HG02571 (cell line): ENCODE data around the gene LGR6.
"Not testable (repeated sequence)": the region's sequence is repeated elsewhere in the genome, so short reads cannot be mapped to it uniquely, and the experiment has no call there.

Source experiments
- ATAC-seq: cut with Tn5 transposase; IDR thresholded peaks from one replicate; pipeline ENCODE4 v1.9.1; 2021; ENCODE audit warnings: mild to moderate bottlenecking, moderate library complexity; ENCODE audit not compliant: unreplicated experiment

LGR6 gene, protein sequence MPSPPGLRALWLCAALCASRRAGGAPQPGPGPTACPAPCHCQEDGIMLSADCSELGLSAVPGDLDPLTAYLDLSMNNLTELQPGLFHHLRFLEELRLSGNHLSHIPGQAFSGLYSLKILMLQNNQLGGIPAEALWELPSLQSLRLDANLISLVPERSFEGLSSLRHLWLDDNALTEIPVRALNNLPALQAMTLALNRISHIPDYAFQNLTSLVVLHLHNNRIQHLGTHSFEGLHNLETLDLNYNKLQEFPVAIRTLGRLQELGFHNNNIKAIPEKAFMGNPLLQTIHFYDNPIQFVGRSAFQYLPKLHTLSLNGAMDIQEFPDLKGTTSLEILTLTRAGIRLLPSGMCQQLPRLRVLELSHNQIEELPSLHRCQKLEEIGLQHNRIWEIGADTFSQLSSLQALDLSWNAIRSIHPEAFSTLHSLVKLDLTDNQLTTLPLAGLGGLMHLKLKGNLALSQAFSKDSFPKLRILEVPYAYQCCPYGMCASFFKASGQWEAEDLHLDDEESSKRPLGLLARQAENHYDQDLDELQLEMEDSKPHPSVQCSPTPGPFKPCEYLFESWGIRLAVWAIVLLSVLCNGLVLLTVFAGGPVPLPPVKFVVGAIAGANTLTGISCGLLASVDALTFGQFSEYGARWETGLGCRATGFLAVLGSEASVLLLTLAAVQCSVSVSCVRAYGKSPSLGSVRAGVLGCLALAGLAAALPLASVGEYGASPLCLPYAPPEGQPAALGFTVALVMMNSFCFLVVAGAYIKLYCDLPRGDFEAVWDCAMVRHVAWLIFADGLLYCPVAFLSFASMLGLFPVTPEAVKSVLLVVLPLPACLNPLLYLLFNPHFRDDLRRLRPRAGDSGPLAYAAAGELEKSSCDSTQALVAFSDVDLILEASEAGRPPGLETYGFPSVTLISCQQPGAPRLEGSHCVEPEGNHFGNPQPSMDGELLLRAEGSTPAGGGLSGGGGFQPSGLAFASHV

GRCh38 chr1:202193614-202194327, at the start of gene LGR6:
LGR6 (plus strand) TSS chr1:202193799; CDS start chr1:202193990, 191 bp downstream.
- no peak for ATAC-seq

DNA sequence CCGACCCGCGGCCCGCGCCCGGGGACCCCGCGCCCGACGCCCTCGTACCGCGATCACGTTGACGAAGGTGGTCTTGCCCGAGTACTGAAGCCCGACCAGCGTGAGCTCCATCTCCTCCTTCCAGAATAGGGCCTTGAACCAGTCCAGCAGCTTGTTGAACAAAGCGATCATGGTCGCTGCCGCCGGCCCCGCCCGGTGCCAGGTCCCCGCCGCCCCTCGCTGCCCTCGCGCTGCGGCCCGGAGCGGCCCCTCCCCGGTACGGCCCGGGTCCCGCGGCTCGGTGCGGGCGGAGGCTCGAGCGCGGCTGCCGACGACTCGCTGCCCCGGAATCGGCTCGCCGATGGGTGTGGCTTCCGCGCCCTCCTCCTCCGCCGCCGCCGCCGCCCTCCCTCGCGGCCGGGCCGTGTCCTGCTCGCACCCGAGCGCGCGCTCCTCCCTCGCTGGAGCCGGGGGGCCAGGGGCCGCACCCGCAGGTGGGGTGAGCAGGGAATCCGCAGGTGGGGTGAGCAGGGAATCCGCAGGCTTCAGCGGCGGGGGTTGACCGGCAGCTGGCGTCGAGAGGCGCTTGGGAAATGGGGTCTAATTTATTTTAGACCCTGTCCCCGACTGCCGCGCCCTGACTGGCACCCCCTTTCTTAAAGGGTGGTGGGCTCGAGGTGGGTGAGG, 49.1 kb upstream of the LGR6 start, which contains the start of gene ARL8A:
ARL8A (minus strand) TSS at position 336 of the 666 bp plus-strand sequence; CDS start at position 171, 165 bp downstream.
- ATAC-seq = peak; percentile 60

GRCh38 chr1:202145068-202145743, 48.4 kb upstream of the LGR6 start:
- ATAC-seq = no peak

DNA sequence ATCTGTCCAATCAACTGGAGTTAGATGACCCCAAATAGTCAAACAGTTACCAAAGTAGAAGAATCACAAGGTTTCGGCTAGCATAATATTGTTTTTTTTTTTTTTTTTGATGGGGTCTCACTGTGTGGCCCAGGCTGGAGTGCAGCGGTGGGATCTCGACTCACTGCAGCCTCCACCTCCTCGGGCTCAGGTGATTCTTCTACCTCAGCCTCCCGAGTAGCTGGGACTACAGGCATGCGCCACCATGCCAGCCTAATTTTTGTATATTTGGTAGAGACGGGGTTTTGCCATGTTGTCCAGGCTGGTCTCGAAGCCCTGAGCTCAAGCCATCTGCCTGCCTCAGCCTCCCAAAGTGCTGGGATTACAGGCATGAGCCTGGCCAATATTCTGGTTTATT, 47.9 kb upstream of the LGR6 start:
- not testable (repeated sequence) for ATAC-seq

GRCh38 chr1:202146279-202146678, 47.3 kb upstream of the LGR6 start:
- ATAC-seq = no peak

GRCh38 chr1:202146993-202147392, 46.6 kb upstream of the LGR6 start:
- no peak for ATAC-seq

DNA sequence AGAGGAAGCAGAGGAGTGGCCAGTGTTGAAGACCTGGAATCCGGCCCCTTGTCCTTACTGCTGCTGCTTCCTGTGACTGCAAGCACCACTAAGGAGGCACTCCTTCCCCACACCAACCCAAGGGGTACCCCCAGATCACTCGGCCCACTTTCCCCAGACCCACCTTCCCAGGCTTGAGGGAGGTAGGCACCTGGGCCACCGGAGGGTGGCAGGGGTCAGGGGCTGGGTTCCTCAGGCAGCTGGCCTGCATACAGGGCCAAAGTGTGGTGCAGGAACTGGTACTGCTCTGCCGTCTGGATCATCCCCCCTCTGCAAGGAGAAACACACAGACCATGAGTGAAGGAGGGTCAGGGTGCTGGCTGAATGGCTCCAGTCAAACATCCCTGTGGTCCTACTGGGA, 45.2 kb upstream of the LGR6 start:
- ATAC-seq = no peak

- ATAC-seq = no peak
Observed at GRCh38 chr1:202149566-202149965, 44.0 kb upstream of the LGR6 start.

DNA sequence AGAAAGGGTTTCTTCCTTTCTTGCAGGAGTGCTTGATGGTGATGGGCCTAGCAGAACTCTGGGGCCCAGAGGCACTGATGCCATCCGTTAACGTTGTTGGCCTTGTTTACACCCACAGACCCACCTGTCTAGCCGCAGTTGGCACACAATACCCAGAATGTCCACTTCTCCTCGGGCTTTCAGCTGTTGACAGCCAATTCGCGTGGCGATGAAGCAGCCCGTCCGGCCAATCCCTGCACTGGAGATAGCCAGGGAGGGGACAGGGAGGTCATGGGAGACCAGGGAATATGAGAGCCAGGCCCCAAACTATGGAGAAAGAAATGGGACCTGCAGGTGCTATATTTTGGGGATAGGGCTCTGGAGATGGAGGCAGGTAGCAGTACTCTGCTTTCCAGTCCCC, 43.4 kb upstream of the LGR6 start:
- no peak for ATAC-seq

GRCh38 chr1:202150602-202151001, 43.0 kb upstream of the LGR6 start:
- ATAC-seq = no peak

DNA sequence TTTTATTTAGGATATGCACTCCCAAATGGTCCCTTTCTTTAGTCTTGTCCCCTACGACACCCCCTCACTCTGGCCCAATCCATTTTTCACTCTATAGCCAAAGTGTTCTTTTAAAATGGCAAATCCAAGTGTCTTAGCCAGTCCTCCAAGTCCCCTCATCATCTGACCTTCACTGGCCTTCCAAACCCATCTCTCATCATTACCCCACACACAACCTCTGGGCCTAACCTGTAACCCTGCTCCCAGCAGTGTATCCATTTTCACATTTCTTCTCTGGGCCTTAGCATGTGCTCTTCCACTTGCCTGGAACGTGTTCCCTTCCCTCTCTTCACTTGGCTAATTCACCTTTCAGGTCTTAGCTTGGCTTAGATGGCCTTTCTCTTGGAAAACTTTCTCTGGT, 42.6 kb upstream of the LGR6 start:
- ATAC-seq = no peak

DNA sequence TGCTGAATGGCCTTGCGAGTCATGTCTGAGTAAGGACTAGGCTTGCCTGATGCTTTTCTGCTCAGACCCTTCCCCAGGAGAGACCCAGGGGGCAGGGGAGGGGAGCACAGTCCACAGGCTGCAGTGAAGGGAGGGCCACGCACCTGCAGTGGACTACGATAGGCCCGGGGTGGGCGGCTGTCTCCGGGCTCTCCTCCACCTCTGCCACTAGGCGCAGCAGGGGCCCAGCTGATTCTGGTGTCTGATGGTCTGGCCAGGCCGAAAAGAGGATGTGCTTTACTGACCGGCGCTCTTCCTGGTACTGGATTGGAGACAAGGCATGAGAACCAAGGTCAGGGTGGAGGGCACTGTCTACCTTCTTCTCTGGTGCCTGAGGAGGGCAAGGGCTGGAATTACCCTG, 41.2 kb upstream of the LGR6 start:
- no peak for ATAC-seq

DNA sequence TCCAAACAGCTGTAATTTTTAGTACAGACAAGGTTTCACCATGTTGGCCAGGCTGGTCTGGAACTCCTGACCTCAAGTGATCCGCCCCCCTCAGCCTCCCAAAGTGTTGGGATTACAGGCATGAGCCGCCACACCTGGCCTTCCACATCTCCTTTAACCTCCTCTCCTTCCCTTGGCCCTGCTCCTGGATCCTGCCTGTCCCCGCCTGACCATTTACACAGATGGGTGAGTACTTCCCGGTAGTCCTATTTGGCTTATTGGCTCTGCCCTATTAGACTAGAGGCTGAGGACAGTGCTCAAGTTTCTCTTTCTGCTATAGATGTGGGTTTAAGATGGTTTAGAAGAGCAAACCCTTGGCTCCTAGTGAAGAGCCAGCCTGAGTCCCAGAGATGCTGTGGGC, 40.3 kb upstream of the LGR6 start:
- no peak for ATAC-seq

DNA sequence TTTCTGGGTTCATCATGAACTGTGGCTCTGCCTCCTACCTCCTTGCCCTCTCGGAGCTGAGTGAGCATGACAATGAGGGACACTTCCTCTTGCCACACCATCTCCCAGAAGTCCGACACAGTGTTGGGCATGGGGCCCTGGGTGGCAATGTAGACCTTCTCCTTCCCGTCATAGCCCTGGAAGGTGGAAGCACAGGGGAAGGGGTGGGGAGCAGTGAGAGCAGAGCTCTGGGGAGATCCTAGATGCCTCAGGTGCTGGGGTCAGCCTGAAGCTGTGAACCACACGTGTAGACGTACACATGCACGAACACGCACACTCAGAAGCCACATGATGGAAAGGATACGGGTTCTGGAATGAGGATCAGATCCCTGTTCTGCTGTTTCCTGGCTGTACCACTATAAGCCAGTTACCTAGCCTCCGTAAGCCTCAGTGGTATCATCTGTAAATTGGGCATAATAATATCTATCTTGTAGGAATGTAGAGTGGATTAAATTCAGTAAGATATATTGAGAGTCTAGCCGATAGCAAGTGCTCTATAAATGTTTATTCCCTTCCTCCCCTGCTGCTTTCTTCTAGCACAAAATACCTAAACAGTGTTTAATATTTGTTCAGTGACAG, 39.3 kb upstream of the LGR6 start:
- ATAC-seq = no peak

GRCh38 chr1:202154766-202155477, 38.7 kb upstream of the LGR6 start:
- no peak for ATAC-seq

DNA sequence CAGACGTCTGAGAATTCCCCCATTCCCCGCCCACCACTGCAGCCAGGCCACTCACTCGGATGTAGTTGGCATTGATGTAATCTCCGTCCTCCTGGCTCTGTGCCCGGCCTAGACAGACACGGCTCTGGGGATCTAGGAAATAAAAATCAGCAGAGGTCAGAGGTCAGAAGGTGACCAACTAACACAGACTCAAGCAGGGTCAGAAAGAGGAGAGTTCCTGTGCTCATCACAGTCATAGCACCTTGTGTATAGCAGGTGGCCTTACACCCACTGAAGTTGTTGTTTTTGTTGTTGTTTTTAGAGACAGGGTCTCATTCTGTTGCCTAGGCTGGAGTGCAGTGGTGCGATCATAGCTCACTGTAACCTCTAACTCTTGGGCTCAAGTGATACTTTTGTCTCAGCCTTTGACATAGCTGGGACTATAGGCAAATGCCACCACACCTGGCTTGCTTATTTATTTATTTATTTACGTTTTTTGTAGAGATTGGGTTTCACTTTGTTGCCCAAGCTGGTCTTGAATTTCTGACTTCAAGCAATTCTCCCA, 38.0 kb upstream of the LGR6 start:
- ATAC-seq = no peak

GRCh38 chr1:202156590-202156989, 37.0 kb upstream of the LGR6 start:
- ATAC-seq = no peak

DNA sequence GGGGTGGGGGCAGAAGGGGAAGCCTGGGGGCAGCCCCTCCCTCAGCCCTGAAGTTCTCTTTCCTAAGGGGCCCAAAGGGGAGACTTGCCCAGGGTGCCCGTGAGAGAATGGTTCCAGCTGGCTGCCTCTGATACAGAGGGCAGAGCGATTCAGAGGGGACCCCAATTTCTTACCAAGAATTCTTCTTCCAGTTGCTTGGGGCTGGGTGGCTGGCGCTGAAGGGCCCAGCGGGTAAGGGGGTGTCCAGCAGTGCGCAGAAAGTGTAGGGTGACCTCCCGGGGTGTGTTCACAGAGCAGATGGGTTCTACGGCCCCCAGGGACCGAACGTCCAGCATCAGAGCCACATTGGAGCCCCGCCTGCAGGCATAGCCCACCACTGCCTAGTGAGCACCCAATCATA, 35.7 kb upstream of the LGR6 start:
- ATAC-seq = no peak
